Stimulated activated CD4-positive, alpha-beta T cell treated with anti-CD3 and anti-CD28 coated beads, TNF-alpha, amount 100 ng/mL, for 4 hours (primary cell): ENCODE results near the gene PARM1.

Experiments
- DNase-seq, 3 experiments: peaks; one replicate each; pipeline ENCODE4 v3.0.0-alpha.2; 2020; ENCODE audit warnings: low read depth in 3 of 3

Gene PARM1, protein sequence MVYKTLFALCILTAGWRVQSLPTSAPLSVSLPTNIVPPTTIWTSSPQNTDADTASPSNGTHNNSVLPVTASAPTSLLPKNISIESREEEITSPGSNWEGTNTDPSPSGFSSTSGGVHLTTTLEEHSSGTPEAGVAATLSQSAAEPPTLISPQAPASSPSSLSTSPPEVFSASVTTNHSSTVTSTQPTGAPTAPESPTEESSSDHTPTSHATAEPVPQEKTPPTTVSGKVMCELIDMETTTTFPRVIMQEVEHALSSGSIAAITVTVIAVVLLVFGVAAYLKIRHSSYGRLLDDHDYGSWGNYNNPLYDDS

DNA sequence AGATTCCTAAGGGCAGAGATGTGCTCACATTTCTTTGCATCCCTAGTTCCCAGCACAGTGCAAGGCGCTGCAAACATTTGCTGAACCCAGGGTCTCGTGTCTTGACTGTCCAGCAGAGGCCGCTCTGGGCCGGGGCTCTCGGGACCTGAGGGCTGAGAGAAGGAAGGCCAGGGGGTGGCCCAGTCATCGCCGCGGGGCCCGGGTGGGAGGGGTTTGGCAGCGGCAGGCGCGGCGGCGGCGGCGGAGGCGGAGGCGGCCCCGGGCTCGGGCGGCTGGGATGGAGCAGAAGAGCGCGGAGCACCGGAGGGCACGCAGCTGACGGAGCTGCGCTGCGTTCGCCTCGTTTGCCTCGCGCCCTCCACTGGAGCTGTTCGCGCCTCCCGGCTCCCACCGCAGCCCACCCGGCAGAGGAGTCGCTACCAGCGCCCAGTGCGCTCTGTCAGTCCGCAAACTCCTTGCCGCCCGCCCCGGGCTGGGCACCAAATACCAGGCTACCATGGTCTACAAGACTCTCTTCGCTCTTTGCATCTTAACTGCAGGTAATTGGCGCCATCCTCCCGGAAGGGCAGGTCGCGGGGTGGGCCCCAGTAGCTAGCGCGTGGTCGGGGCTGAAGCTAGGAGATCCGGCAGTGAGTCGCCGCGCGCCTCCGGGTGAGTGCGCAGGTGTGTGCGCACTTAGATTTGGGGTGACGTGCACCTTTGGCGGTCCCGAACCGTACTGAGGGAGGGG lies at the start of gene PARM1:
Gene PARM1, plus strand, starts transcription at position 285 of the 730 bp plus-strand sequence. Its CDS starts 212 bp downstream, at position 497.
- no peak for DNase-seq

DNA sequence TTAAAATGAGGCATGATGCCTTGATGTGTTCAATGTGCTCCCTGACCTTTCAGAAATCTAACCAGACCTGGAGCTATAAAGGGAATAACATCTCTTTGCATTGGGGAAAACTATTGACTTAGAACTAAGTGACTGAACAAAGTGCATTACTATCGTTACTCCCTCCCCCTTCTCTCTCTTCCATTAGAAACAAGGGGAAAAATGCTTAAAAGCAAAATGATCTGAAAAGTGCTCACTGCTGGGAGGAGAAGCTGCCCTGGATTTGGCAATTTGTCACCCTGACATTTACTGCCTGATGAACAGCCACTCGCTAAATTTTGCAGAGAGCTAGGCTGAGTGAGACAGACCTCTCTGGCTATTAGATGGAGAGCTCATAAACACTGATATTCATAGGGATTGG lies 48.6 kb upstream of the PARM1 start:
- no peak for DNase-seq

DNA sequence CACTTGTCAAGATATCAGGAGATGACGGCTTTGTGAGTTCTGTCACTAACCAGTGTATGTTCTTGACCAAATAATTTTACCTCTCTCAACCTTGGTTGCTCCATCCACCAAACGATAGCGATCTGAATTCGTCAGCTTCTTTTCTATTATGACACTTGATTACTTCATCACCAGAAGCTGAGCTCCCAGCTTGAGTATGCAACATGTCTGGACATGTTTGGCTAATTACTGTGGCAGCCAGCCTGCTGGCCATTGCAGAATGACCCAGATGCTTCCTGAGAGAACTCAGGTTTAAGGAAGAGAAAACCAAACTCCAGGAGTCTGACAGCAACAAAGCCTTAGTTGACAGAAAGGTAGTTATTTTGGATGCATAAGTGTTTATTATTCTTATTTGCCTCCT lies 46.4 kb upstream of the PARM1 start:
- DNase-seq: no peak

DNA sequence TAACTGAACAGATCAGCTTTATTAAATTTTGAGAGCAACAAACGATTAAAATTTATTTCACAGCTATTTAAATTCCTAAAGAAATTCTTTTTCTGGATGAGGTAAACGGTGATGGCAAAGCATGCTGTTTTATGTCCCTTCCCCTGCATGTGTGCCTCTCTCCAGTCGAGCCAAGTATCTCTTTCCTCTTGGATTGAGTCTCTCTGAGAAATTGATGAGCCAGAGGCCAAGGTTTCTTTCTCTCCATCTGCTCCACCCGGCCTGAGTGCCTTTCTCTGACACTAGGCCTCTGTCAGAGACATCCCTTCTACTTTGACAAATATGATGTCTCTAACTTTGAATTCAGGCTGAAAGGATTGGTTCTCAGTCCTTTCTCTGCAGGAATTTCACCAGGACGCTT lies 42.6 kb upstream of the PARM1 start:
- DNase-seq: no peak

DNA sequence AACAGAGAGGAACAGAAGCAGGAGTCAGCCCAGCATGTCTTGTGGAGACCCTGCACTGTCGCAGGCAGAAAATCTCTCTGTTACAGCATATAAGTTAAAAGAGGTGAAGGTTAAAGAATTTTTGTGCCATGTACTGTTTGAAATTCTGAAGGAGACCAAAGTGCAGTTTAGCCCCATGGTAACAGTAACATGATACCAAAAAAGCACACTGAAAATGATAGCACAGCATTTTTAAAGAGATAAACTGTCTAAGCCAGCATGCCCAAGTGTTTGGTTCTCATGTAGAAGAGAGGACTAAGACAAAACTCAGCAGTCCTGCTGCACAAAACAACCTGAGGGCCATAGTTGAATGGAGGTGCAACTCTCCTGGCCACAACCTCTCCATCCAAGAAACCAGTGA lies 41.9 kb upstream of the PARM1 start:
- DNase-seq: no peak

DNA sequence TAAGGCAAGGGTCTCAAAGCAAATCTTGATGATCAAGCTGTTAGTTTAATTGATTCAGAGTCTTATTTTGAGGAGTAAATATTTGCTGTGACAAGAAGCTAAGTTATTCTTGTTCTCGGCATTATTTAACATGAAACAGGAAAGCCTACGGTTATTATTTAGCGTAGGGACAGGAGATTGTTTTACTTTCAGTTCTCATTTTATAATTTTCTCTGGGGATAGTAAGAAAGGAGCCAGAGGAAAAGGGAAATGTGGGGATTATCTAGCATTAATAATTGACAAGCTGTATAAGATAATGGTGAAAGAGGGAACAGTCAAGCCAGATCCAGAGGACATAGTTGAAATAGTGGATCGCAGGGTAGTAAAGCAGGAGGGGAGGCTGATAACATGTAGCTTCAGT lies 39.7 kb upstream of the PARM1 start:
- no peak for DNase-seq

DNA sequence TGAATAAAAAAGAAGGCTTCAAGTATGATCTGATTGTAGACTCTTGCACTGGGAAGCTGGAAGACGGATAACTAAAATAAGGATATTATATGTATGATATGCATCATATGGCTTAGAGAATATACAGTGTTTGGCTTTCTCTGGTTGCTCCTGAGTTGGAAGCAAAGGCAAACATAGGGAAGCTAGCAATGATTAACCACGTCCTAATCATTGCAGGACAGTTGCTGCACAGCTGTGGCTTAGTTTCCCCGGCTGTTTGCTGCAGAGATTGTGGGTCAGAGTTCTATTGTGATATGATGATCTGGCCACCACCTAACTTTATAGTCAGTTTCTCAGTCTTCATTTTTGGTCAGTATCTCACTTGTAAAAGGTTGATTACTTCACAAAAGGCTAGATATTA lies 36.3 kb upstream of the PARM1 start:
- no peak for DNase-seq

DNA sequence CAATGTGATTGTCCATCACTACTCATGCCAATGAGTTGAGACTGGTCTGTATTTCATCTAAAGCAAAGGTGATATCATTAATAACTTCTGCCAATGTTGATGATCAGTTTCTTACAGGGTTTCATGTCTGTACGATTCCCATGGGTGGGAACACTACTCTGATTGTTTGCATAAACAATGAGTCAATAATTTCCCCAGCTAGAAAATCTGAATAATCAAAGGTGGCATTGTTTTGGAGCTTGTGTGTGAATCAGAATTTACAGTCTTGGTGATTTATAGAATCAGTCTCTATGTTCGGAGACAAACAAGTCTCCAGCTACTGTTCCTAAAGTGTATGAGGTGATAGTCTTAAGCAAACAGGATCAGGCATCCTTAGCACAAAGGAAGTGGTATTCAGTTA lies 35.5 kb upstream of the PARM1 start:
- no peak for DNase-seq

DNA sequence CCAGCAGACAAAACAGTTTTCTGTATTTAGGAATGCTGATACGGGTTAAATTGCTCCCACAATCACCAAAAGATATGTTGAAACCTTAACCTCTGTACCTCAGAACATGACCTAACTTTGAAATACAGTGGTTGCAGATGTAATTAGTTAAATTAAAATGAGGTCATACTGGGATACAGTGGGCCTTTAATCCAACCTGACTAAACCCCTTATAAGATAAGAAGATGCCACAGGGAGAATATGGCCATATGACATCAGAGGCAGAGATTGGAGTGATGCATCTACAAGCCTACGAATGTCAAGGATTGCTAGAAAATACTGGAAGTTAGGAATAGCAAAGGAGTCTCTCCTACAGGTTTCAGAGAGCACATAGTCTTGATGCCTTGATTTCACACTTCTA lies 32.1 kb upstream of the PARM1 start:
- no peak for DNase-seq

DNA sequence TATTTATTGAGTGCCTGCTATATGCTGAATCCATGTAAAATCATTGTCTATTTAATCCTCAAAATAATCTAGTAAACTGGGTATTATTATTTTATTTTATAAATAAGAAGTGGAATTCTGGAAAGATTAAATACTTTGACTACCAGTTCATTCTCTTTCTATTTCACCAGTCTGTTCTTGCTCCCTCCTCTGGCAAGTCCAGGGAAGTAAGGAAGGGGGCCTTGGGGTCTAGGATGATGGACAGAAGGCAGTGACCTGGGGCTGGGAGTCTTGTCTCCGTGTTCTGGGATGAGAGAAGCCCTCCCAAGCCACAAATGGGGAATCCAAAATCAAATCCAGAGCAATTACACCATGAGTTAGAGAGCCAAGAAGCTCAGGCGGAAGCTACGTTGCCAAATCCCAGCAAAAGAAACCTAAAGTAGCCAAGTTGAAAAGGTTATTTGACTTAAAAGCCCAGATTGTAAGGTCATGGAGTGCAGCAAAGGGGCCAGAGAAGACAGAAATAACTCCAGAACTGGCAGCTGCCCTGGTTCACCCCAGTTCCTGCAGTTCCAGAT lies 28.3 kb upstream of the PARM1 start:
- no peak for DNase-seq

DNA sequence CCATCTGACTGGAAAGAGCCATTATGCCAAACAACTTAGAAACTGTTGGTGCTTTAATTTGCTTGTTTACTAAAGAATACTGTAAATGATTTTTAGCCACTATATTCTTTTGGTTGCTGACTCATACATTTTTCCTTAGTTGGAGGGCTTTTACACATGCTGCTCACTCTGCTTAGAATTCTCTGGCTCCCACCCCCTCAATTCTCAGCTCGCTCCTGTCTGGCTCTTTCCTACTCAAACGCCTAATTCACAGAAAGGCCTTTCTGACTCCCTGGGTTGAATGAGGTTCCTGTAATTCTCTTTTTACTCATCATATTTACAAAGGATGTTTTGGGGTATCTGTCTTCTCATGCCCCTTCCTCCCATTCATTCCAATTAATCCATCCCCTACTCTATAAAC lies 26.1 kb upstream of the PARM1 start:
- DNase-seq: no peak

DNA sequence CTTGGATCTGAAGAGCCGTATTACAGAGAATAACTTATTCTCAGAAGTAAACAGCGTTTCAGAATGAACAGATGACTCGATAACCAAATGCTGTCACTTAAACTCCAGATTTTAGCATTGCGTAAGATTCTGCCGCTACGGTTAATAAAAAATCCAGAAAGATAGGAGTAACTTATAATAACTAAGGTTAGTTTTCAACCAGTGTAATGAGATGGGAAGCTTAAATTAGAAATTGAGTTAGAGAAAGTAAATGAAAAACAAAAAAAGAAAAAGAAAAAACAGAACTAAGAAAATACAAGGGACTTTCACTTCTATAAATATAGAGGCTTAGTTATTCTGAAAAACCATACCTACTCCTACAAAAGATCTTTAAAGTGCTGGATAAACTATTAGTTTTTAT lies 13.1 kb upstream of the PARM1 start:
- DNase-seq: no peak

DNA sequence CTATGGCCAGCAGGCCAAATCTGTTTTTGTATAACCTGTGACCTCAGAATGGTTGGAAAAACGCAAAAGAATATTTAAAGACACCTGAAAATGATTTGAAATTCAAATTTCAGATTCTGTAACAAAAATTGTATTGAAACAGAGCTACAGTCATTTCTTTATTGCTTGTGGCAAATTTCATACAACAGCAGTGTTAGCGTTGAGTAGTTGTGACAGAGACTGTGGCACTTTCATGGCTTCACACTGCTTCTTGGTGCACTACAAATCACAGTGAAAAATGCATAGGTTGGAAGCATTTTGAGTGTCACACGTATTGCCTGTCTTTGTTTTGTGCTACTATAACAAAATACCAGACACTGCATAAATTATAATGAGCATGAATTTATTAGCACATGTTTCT lies 12.2 kb upstream of the PARM1 start:
- DNase-seq: no peak

DNA sequence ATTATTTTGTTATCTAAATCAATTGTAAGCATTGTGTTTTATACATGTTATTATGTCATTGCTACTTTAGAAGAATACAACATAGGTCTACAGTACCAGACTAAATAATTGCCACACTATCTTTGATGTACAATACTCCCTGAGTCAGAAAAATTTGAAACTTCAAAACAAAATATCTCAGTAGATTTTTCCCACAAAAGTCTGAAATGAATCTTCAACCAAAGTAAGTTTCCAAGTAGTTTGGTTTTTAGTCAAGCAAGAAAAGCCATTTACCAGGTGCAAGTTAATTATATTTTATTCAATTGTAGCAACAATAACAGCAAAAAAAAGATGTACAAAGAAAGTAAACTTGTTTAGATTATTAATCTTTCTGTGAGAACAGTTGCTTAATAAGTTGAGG lies 11.4 kb upstream of the PARM1 start:
- DNase-seq: no peak

DNA sequence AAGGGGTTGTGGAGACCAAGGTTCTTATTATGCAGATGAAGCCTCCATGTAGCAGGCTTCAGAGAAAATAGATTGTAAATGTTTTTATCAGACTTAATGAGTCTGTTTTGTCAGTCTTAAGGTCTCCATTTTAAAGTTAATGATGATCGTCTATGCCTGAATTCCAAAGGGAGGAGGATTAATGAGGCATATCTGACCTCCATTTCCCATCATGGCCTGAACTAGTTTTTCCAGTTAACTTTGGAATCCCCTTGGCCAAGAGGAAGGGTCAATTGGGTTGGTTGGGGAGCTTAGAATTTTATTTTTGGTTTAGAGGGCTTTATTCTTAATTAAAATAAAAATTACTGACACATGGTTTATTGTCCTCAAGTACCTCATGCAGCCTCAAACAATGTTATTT lies 6.9 kb upstream of the PARM1 start:
- DNase-seq: no peak

DNA sequence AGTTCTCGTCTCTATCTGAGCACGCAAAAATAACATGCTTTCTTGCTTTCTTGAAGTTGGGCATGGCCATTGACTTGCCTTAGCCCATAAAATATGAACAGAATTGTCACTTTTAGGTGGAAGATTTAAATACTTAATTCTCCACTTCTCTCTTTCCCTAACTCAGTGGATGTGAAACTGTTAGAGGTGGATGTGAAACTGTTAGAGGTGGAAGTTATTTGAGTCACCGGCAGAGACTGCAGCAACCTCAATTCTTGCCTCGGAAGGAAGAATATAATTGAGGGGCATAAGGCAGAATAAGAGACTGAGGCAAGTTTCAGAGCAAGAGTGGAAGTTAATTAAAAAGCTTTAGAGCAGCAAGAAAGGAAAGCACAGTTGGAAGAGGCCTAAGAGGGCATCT lies 2.8 kb upstream of the PARM1 start:
- DNase-seq: no peak

DNA sequence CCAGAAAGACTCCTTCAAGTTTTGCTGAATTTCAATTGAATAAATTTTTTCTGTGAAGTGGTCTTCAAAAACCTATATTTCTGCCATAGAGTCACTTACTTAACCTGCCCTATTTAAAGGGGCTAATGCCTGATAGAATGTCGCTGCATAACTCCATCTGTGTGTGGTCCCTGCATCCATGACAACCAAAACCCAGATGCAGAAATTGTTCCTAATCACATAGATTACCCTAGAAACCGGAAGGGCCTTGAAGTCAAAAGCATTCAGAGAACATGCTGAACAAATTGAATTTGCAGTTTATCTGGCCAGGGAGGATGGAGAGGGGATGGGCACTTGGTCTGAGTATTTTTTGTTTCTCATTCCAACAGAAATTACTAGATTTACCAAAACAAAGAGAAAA lies 1.5 kb upstream of the PARM1 start:
- no peak for DNase-seq

DNA sequence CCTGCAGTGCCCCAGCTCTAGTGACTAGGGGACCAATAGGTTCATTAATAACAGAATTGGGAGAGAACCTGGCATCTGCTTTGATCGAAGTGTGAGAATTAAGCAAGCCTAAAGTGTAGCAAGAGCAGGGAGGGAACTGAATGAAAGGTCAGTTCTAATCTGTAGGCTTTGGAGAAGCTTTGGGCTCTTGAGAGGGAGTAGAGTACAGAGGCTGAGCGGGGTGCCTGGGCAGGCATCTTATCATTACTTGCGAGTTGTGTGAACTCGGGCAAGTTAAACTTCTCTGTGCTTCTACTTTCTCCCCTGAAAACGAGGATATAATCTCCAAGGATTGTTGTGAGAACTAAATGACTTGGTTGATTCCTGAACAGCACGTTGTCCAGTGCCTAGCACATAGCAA lies 906 bp upstream of the PARM1 start:
- no peak for DNase-seq

DNA sequence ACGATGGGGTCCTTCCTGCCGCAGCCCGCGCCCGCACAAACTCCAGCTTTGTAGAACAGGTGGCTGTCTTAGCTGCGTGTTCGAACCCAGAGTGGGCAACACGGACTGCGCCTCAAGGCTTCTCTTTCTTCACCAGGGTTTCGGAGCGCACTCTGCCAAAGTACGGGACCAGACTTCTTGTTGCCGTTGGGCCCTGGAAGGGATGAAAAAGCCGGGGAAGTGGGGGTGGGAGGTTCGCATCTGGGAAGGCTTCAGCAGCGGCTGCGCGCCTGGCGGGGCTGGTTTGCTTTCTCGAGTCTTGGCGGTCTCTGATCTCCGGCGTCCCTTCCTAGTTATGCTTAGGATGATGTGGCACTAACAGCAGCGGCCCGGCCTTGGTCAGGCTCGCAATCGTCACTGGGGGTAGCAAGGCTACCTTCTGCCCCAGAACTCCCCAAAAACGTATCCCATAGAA lies 673 bp downstream of the PARM1 start:
- DNase-seq: no peak

DNA sequence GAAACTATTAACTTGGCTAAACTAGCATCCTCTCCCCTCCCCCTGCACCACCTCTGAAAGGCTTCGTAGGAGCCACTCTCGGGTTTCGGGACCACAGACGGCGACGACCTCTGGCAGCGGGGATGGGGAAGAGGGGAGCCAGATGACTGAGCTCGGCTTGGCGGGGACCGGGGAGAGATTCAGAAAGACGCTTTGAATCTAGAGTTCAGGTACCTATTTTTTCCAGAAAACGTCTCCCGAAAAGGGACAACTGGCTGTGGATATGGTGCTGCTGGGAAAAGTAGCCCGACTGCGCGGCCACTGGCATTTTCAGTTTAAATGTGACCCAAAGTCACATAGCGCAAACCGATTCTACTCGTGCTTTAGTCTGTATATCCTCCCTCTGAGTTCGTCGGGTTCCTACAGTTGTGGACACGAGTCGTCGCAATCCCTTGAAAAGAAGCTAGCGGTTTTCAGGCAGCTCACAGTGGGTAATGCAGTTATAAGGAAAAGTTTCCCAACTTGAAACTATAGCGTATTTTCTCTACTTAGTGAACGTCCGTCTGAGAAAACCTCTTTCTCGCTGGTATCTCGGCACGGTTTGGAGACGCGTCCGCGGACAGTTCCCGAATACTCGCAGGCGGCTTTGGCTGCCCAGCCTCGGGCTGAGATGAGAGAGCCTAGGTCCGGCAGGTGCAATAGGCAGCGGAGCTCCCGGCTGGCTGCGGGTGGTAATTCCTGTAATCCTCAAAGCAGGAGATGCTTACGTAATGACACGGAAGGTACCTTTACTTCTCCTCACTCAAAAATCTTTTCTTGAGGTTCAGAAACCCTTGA lies 1.3 kb downstream of the PARM1 start:
- no peak for DNase-seq

DNA sequence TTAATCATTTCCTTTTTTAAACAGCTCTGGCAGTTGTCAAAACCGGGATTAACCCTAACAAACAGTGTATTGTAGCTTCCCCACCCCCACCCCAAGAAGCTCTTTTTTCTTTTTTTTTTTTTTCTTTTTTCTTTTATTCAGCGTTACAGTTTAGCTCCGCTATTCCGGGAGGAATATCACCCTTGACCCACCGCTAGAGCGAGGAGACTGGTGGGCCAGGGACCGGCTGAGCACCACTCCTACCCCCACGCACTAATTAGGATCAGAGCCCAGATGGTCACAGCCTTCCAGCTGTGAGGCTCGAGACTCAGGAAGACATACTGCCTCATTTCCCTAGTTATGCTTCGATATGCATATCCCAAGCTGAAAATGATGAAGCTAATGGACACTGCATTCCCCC lies 2.0 kb downstream of the PARM1 start:
- DNase-seq: no peak

DNA sequence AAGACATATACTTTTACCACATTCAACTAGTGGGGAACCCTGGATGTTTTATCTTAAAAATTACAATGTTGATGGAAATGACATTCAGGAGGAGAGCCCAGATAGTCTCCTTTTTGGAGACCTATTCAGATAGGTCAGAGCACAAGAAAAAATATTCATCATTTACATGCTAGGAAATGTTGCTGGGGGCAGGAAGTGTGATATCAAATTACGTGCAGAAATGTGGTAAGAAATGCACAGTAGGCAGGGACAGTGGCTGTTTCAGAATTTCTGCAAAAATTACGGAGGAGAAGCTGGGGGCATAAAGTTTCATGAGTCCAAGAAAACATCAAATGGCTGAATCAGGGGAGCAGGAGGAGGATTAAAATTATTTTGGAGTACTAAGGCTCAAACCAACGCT lies 8.2 kb downstream of the PARM1 start:
- DNase-seq: no peak
